OCI-LY1 (cell line): ENCODE results near the gene CCDC85A.

Experiments
- H2AFZ ChIP-seq: fragments of 200-600 bp; sonication (generic), shearing (Covaris generic); 2 replicates; pipeline ENCODE4 v1.6.0; 2014; ENCODE audit warnings: antibody characterized with exemption, mild to moderate bottlenecking, low read length
- H3F3A ChIP-seq: fragments of 200-600 bp; sonication (generic), shearing (Covaris generic); 2 replicates; pipeline ENCODE4 v1.6.0; 2014; ENCODE audit warnings: mild to moderate bottlenecking, antibody characterized with exemption, low read length, moderate library complexity; ENCODE audit not compliant: insufficient read depth
- H3K27ac ChIP-seq: fragments of 200-600 bp; sonication (generic); 2 replicates; pipeline ENCODE4 v1.5.1; 2014; ENCODE audit warnings: low read length, mixed run types, mild to moderate bottlenecking, low read depth; ENCODE audit not compliant: poor library complexity, severe bottlenecking
- H3K27me3 ChIP-seq: fragments of 200-600 bp; sonication (generic); 2 replicates; pipeline ENCODE4 v1.6.0; 2014; ENCODE audit warnings: antibody characterized with exemption, mild to moderate bottlenecking, low read length, moderate library complexity; ENCODE audit not compliant: insufficient read depth
- H3K36me3 ChIP-seq: fragments of 200-600 bp; sonication (generic); 2 replicates; pipeline ENCODE4 v1.6.1; 2014; ENCODE audit warnings: mild to moderate bottlenecking, antibody characterized with exemption, low read length, moderate library complexity, mixed read lengths; ENCODE audit not compliant: insufficient read depth
- H3K4me1 ChIP-seq: fragments of 200-600 bp; sonication (generic); 2 replicates; pipeline ENCODE4 v1.5.1; 2014; ENCODE audit warnings: mild to moderate bottlenecking, low read length, moderate library complexity; ENCODE audit not compliant: insufficient read depth, severe bottlenecking
- H3K4me2 ChIP-seq: fragments of 200-600 bp; sonication (generic), shearing (Covaris generic); 2 replicates; pipeline ENCODE4 v1.6.1; 2014; ENCODE audit warnings: low read length
- H3K4me3 ChIP-seq: fragments of 200-600 bp; sonication (generic); 2 replicates; pipeline ENCODE4 v1.5.1; 2014; ENCODE audit warnings: low read length, low read depth, mild to moderate bottlenecking, mixed read lengths; ENCODE audit not compliant: poor library complexity, severe bottlenecking
- H3K79me2 ChIP-seq: fragments of 200-600 bp; shearing (Covaris generic); 2 replicates; pipeline ENCODE4 v1.6.1; 2016; ENCODE audit warnings: mixed run types, low read length, mixed read lengths; ENCODE audit not compliant: insufficient read depth
- H3K9ac ChIP-seq: fragments of 200-600 bp; sonication (generic), shearing (Covaris generic); 2 replicates; pipeline ENCODE4 v1.6.1; 2014; ENCODE audit warnings: mild to moderate bottlenecking, low read length, mixed read lengths
- H3K9me2 ChIP-seq: fragments of 200-600 bp; sonication (generic), shearing (Covaris generic); 2 replicates; pipeline ENCODE4 v1.6.1; 2014; ENCODE audit warnings: low read depth, mild to moderate bottlenecking, low read length, mixed read lengths
- H3K9me3 ChIP-seq: fragments of 200-600 bp; shearing (Covaris generic); 2 replicates; pipeline ENCODE4 v1.6.1; 2014; ENCODE audit warnings: low read length, mixed read lengths
- H4K20me1 ChIP-seq: fragments of 200-600 bp; sonication (generic), shearing (Covaris generic); 2 replicates; pipeline ENCODE4 v1.6.0; 2016; ENCODE audit warnings: mild to moderate bottlenecking, low read length; ENCODE audit not compliant: insufficient read depth
- CTCF ChIP-seq: fragments of 200-600 bp; sonication (generic), shearing (Covaris generic); IDR thresholded peaks from 2 replicates; pipeline ENCODE4 v1.5.1; 2017; ENCODE audit warnings: mild to moderate bottlenecking, antibody characterized with exemption, low read length, moderate library complexity, mixed read lengths
- EZH2 ChIP-seq: fragments of 200-600 bp; sonication (generic), shearing (Covaris generic); IDR thresholded peaks from 2 replicates; pipeline ENCODE4 v1.8.0; 2017; ENCODE audit warnings: borderline replicate concordance, mixed run types, mild to moderate bottlenecking, antibody characterized with exemption, low read length, moderate library complexity, mixed read lengths

CCDC85A gene

GRCh38 chr2:56229397-56230060 is 45.7 kb downstream of the CCDC85A start:
- Histone ChIP-seq H3K36me3 (no peaks in the 10 kb centered on the region), H3F3A (no peaks in the 10 kb centered on the region), H4K20me1 (no peaks in the 10 kb centered on the region), H3K4me3 (no peak overlapping the region), H3K4me2 (no peak overlapping the region), H3K27ac (no peak overlapping the region), H3K9me2 (no peaks in the 10 kb centered on the region), H3K27me3 (no peaks in the 10 kb centered on the region), H3K4me1 (no peaks in the 10 kb centered on the region), H3K79me2 (no peaks in the 10 kb centered on the region), H2AFZ (no peak overlapping the region), H3K9ac (no peak overlapping the region), H3K9me3 (no peaks in the 10 kb centered on the region)
- TF ChIP-seq EZH2: no peak

- Histone ChIP-seq H3K9me2 (no peaks in the 10 kb centered on the region), H3K4me3 (no peak overlapping the region), H3K4me2 (no peak overlapping the region), H4K20me1 (no peaks in the 10 kb centered on the region), H3K9ac (no peak overlapping the region), H3K4me1 (no peaks in the 10 kb centered on the region), H2AFZ (no peak overlapping the region), H3K27me3 (no peaks in the 10 kb centered on the region), H3K9me3 (no peaks in the 10 kb centered on the region), H3F3A (no peaks in the 10 kb centered on the region), H3K27ac (no peak overlapping the region), H3K79me2 (no peaks in the 10 kb centered on the region), H3K36me3 (no peaks in the 10 kb centered on the region)
- TF ChIP-seq EZH2: no peak
- TF ChIP-seq CTCF: no peak
Measured at GRCh38 chr2:56230156-56230555, 46.4 kb downstream of the CCDC85A start.

GRCh38 chr2:56231361-56231760 is 47.6 kb downstream of the CCDC85A start:
- Histone ChIP-seq H3K79me2 (no peaks in the 10 kb centered on the region), H3F3A (no peaks in the 10 kb centered on the region), H3K4me3 (no peak overlapping the region), H3K4me1 (no peaks in the 10 kb centered on the region), H3K36me3 (no peaks in the 10 kb centered on the region), H3K27me3 (no peaks in the 10 kb centered on the region), H3K4me2 (no peak overlapping the region), H3K27ac (no peak overlapping the region), H3K9me3 (no peaks in the 10 kb centered on the region), H2AFZ (no peak overlapping the region), H4K20me1 (no peaks in the 10 kb centered on the region), H3K9ac (no peak overlapping the region), H3K9me2 (no peaks in the 10 kb centered on the region)
- TF ChIP-seq CTCF: no peak
- TF ChIP-seq EZH2: no peak

- no peak overlapping the region for H3K27ac ChIP-seq
- no peak overlapping the region for H3K4me2 ChIP-seq
- H3K9me2 ChIP-seq: no peaks in the 10 kb centered on the region
Measured at GRCh38 chr2:56232912-56233311, 49.1 kb downstream of the CCDC85A start.

More at GRCh38 chr2:56232912-56233311, 49.1 kb downstream of the CCDC85A start:
- no peak for TF ChIP-seq CTCF
- TF ChIP-seq EZH2: no peak
- no peaks in the 10 kb centered on the region for H3F3A ChIP-seq
- H3K79me2 ChIP-seq: no peaks in the 10 kb centered on the region
- no peaks in the 10 kb centered on the region for H3K36me3 ChIP-seq
- H3K9me3 ChIP-seq: no peaks in the 10 kb centered on the region
- no peak overlapping the region for H3K4me3 ChIP-seq
- no peaks in the 10 kb centered on the region for H3K27me3 ChIP-seq
- no peaks in the 10 kb centered on the region for H3K4me1 ChIP-seq
- no peak overlapping the region for H2AFZ ChIP-seq
- H4K20me1 ChIP-seq: no peaks in the 10 kb centered on the region
- no peak overlapping the region for H3K9ac ChIP-seq
